GM10847 (cell line): ENCODE measurements around the gene DPYD.

Experiments
- POLR2A ChIP-seq: IDR thresholded peaks from 2 replicates; pipeline ENCODE4 v1.6.1; 2011; ENCODE audit not compliant: insufficient read length; ENCODE audit errors: extremely low read depth

The DPYD gene

GRCh38 chr1:97385536-97386277 lies 535.1 kb downstream of the DPYD start:
- TF ChIP-seq POLR2A, result no peak

- TF ChIP-seq POLR2A, result no peak
Observed at GRCh38 chr1:97384294-97384968, 536.4 kb downstream of the DPYD start.

- no peak for TF ChIP-seq POLR2A
Observed at GRCh38 chr1:97383797-97384196, 537.0 kb downstream of the DPYD start.

- TF ChIP-seq POLR2A, result no peak
Observed at GRCh38 chr1:97382206-97382605, 538.6 kb downstream of the DPYD start.

- no peak for TF ChIP-seq POLR2A
Observed at GRCh38 chr1:97379387-97380075, 541.3 kb downstream of the DPYD start.

GRCh38 chr1:97378596-97378995 lies 542.2 kb downstream of the DPYD start:
- TF ChIP-seq POLR2A, result no peak

GRCh38 chr1:97377432-97378034 lies 543.3 kb downstream of the DPYD start:
- TF ChIP-seq POLR2A, result no peak

GRCh38 chr1:97373000-97373399 lies 547.8 kb downstream of the DPYD start:
- TF ChIP-seq POLR2A, result no peak

GRCh38 chr1:97372531-97372930 lies 548.3 kb downstream of the DPYD start:
- TF ChIP-seq POLR2A, result no peak

- TF ChIP-seq POLR2A, result no peak
Observed at GRCh38 chr1:97368296-97368695, 552.5 kb downstream of the DPYD start.

GRCh38 chr1:97366984-97367383 lies 553.9 kb downstream of the DPYD start:
- no peak for TF ChIP-seq POLR2A

GRCh38 chr1:97365026-97365425 lies 555.8 kb downstream of the DPYD start:
- no peak for TF ChIP-seq POLR2A

- no peak for TF ChIP-seq POLR2A
Observed at GRCh38 chr1:97364086-97364485, 556.7 kb downstream of the DPYD start.

- no peak for TF ChIP-seq POLR2A
Observed at GRCh38 chr1:97356309-97356708, 564.5 kb downstream of the DPYD start.

GRCh38 chr1:97352936-97353382 lies 567.9 kb downstream of the DPYD start:
- no peak for TF ChIP-seq POLR2A

GRCh38 chr1:97351846-97352245 lies 569.0 kb downstream of the DPYD start:
- TF ChIP-seq POLR2A, result no peak
